Globus pallidus (tissue), 1 donor: Measurements from ENCODE around the gene ZNF618.
A peak's percentile ranks its signal among the peaks of the same experiment; 100 is the strongest.
"Not testable (repeated sequence)": the region's sequence is repeated elsewhere in the genome, so short reads cannot be mapped to it uniquely, and the experiment has no call there.

ENCODE experiments used
- DNase-seq: peaks from one replicate; pipeline ENCODE4 v3.0.0-alpha.2; 2015; ENCODE audit warnings: low spot score

Gene ZNF618

DNA sequence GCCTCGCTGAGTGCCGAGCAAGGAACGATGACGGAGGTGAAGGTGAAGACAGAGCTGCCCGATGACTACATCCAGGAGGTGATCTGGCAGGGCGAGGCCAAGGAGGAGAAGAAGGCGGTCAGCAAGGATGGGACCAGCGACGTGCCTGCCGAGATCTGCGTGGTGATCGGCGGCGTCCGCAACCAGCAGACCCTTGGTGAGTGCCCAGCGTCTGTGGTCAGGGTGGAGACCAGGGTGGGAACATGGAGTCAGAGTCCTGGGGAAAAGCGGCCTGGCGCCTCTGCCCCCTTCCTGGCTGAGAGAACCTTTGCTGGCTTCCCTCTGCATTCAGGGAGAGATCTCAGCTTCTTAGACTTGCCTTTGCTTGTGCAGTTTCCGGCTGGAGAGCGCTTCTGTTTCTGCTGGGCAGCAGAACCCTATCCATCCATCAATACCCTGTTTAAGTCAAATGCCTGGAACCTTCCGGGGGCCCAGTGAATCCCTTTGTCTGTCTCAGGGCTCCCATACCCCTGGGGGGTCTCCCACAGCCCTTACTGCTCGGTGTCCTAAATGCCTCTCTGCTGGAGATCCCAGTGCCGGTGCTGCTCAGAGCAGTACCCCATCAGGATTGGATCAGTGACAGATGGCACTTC is 112.4 kb downstream of the ZNF618 start:
- no peak for DNase-seq

DNA sequence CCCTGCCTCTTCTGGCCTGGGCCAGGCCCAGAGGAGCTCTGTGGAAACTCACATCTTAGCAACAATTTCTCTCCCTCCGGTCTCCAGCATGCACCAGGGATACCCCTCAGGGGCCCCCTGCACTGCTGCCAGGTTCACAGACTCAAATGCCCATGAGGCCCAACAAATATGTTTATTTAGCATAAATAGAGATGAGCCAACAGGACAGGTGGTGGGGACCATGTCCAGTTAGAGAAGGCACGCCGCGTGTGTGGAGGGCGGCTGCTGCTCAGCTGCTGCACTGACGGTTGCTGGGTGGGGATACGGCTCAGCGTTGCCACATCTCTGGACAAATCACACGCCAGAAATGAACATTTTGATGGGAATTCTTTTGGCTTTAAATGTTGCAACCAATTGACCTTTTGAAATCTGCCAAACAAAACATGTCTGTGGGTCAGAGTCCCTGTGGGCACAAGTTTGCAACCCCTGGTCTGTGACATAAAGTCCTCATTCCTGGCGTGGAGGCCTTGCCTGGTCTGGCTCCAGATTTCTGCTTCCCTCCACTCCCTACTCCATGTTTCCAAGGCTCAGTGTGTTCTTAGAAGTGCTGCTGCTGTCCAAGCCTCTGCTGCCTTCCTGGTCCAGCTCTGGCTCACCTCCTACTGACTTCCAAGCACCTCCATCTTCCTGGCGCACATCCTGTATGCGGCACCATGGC is 113.1 kb downstream of the ZNF618 start:
- DNase-seq = no peak

DNA sequence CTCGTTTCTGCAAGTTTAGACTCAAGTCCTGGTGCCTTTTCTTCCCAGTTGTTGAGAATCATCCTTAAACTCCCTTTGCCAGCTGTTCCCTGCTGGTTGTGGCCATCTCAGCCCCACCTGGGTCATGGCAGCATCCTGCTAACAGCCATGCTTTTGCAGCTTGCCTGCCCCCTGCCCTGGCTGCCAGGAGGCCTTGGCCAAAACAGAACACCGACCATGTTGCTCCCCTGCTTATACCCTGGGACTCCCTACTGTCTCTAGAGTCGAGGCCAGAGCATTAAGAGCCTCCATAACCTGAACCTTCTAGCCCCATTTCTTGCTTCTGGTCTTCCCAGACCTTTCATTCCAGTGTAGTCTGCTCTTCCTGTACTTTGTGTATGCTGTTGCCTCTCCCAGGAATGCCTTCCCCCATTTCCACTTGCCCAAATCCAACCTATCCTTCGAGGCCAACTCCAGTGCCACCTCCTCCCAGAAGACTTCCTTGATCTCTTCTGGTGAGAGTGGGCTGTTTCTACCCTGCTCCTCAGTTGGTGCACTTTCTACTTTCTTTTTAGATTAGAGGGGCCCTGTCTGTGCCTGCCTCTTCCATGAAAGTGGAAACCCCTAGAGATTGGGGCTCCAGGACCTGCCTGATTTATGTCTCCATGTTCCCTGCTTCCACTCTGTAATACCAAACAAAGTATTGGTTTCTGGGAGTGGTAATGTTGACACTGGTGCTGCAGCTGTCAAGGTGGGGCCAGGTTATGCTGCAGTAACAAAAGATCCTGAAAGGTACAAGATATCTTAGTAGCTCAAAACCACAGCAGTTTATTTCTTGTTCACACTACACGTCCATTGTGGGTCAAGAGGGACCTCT is 113.8 kb downstream of the ZNF618 start:
- no peak for DNase-seq

GRCh38 chr9:113990570-113990907 is 114.4 kb downstream of the ZNF618 start:
- DNase-seq = no peak

- DNase-seq = no peak
Measured at GRCh38 chr9:113990975-113991471, 114.9 kb downstream of the ZNF618 start.

DNA sequence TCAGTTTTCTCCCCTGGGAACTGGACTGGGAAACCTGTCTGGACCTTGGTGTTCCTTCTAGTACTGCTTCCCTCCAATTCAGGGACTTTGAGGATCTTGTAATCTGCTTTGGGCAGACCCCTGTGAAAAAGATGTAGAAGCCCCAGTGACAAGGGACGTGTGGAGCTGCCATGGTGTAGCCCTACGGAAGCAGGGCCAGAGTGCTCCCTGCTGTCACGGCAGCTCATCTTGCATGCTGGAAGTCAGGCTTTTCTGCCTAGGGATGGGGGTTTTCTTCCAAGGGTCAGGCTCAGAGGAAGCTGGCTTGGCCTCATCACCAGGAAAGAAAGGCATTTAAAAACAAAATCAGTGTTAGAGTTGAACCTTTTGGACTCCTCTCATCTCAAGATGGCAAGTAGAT is 115.6 kb downstream of the ZNF618 start:
- DNase-seq = no peak

- peak; percentile 97 for DNase-seq
Measured at GRCh38 chr9:113992276-113992951, 116.3 kb downstream of the ZNF618 start.

DNA sequence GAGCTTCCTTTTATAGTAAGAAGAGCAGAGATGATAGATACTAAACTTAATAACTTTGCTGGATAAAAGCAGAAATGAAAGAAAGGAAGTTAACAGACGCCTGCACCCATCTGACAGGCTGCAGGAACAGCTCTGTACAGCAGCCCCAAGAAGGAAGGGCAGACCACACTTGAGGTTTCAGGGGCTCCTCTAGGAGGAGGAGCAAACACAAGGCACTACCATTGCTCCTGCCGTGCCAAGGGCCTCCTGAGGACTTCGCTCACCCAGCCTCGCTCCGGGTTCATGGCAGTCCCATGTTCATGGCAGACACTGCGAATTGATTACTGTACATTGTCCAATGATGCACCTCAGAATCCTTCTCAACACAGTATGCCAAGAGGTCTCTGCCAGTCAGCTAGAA is 116.9 kb downstream of the ZNF618 start:
- no peak for DNase-seq

GRCh38 chr9:113993838-113994540 is 117.9 kb downstream of the ZNF618 start:
- peak; percentile 79 for DNase-seq

DNA sequence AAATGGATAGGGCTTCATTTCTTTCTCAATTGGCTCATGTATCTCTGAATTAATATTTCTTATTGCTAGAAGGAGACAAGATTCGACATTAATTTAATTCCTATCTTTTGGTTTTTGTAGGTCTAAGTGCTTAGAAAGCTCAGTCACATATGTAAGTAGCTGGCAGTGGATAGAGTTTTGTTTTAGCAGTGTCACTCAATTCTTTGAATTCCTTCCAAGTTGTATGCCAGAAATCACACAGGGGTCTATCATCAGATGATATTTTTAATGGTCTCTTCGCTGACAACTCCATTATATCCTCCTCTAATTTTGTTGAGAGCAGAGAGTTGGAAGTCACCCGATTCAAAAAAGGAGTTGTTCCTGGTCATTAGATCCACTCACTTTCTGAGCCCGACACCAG is 119.3 kb downstream of the ZNF618 start:
- DNase-seq = no peak

DNA sequence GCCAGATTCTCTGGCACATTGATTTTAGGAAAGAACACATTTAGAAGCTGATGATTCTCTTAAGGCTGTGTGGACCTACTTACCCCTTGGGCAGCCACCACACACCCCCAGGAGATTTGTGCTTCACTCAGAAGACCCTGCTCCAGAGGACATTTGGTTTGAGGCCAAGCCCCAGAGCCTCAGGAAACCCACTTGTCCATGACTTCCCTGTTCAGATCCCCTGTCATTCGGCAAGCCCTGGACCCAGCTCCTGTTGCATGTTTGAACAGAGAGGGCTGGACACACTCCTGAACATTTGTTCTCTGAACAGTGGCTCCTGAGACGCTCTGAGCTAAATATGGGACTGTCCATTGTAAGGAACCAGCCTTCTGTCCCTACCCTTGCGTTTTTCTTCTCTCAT is 119.9 kb downstream of the ZNF618 start:
- DNase-seq = no peak

- DNase-seq = no peak
Measured at GRCh38 chr9:113996531-113997001, 120.5 kb downstream of the ZNF618 start.

DNA sequence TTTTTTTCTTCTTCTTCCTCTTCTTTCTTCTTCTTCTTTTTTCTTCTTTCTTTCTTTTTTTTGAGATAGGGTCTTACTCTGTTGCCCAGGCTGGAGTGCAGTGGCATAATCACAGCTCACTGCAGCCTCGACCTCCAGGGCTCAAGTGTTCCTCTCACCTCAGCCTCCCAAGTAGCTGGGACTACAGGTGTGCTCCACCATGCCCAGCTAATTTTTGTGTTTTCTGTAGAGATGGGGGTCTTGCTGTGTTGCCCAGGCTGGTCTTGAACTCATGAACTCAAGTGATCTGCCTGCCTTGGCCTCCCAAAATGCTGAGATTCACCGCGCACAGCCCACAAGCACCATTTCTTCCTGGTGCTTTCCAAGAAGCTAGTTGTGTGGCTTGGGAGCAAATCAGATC is 121.0 kb downstream of the ZNF618 start:
- not testable (repeated sequence) for DNase-seq

- no peak for DNase-seq
Measured at GRCh38 chr9:113997610-113998009, 121.5 kb downstream of the ZNF618 start.

- DNase-seq = no peak
Measured at GRCh38 chr9:113998114-113998513, 122.0 kb downstream of the ZNF618 start.

- no peak for DNase-seq
Measured at GRCh38 chr9:113998525-113999255, 122.6 kb downstream of the ZNF618 start.

- no peak for DNase-seq
Measured at GRCh38 chr9:113999256-114000062, 123.3 kb downstream of the ZNF618 start.

GRCh38 chr9:114000063-114000454 is 124.0 kb downstream of the ZNF618 start:
- no peak for DNase-seq

GRCh38 chr9:114000671-114001409 is 124.7 kb downstream of the ZNF618 start:
- DNase-seq = no peak

DNA sequence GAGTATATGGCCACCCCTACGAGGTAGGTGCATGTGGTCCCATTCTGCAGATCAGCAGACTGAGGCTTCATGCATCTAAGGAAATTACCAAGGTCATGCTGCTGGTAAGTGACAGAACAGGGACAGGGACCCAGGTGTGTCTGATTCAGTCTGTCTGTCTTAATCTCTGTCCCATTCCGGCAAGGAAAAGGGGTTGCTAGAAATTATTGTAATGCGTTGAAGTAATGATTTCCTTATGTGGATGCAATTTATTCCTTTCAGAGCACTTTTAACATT is 125.2 kb downstream of the ZNF618 start:
- no peak for DNase-seq
